PC-3 (cell line): ENCODE results near the gene SLC25A27.

Experiments used
- CTCF ChIP-seq: fragments of 300-600 bp; sonication (generic); conservative IDR thresholded peaks from 2 replicates; pipeline ENCODE4 v1.5.1; 2017; ENCODE audit warnings: antibody characterized with exemption, low read depth, mild to moderate bottlenecking, low read length
- EZH2 ChIP-seq: fragments of 300-600 bp; sonication (generic); IDR thresholded peaks from one replicate; pipeline ENCODE4 v1.6.1; 2017; ENCODE audit warnings: antibody characterized with exemption, mild to moderate bottlenecking, low read length; ENCODE audit not compliant: unreplicated experiment
- EZH2phosphoT487 ChIP-seq: fragments of 300-600 bp; sonication (generic); IDR thresholded peaks from 2 replicates; pipeline ENCODE4 v1.6.1; 2018; ENCODE audit warnings: mild to moderate bottlenecking, antibody characterized with exemption, low read length, borderline replicate concordance

- TF ChIP-seq CTCF: no peak
- no peak for TF ChIP-seq EZH2
- no peak for TF ChIP-seq EZH2phosphoT487
Observed at GRCh38 chr6:46632053-46632452, 20.7 kb upstream of the SLC25A27 start.
